Hippocampal formation (tissue), 2 donors: ENCODE data around the gene TDG.
A peak's percentile ranks its signal among the peaks of the same experiment; 100 is the strongest.

Experiments used
- DNase-seq, 2 donors: peaks; one replicate each; lab custom pipeline; 2025; lab: John Stamatoyannopoulos, UW

The TDG gene

GRCh38 chr12:103965590-103966504 is at the start of gene TDG:
TSS of gene TDG (plus strand) at chr12:103965872. CDS start at chr12:103966038, 166 bp downstream.
- DNase-seq: peak; percentile 97 to 98

GRCh38 chr12:103917873-103918272 is 47.8 kb upstream of the TDG start:
- no peak for DNase-seq

GRCh38 chr12:103924761-103925641 is 40.7 kb upstream of the TDG start:
- DNase-seq: no peak

GRCh38 chr12:103928682-103929045 is 37.0 kb upstream of the TDG start:
- DNase-seq: peak in 1 of 2 donors; percentile 21

GRCh38 chr12:103929046-103929783 is 36.5 kb upstream of the TDG start:
- DNase-seq: peak in 1 of 2 donors; percentile 98

GRCh38 chr12:103929784-103930033 is 36.0 kb upstream of the TDG start:
- DNase-seq: peak in 1 of 2 donors; percentile 94

- peak; percentile 99 to 100 for DNase-seq
Measured at GRCh38 chr12:103930034-103930786, 35.5 kb upstream of the TDG start, which contains the start of gene HSP90B1. TSS of gene HSP90B1 (plus strand) at chr12:103930410. CDS start at chr12:103930516, 106 bp downstream.

GRCh38 chr12:103930787-103931735 is 34.6 kb upstream of the TDG start:
- peak; percentile 2 to 6 for DNase-seq

GRCh38 chr12:103933237-103933636 is 32.4 kb upstream of the TDG start:
- no peak for DNase-seq

GRCh38 chr12:103936679-103937078 is 29.0 kb upstream of the TDG start:
- DNase-seq: no peak

- DNase-seq: no peak
Measured at GRCh38 chr12:103944964-103945363, 20.7 kb upstream of the TDG start.

- DNase-seq: no peak
Measured at GRCh38 chr12:103947871-103948555, 17.7 kb upstream of the TDG start.

- no peak for DNase-seq
Measured at GRCh38 chr12:103948746-103949406, 16.8 kb upstream of the TDG start.

GRCh38 chr12:103952497-103952896 is 13.2 kb upstream of the TDG start:
- no peak for DNase-seq

GRCh38 chr12:103955811-103956508 is 9.7 kb upstream of the TDG start:
- no peak for DNase-seq

- no peak for DNase-seq
Measured at GRCh38 chr12:103956509-103957027, 9.1 kb upstream of the TDG start.

- DNase-seq: no peak
Measured at GRCh38 chr12:103957865-103958388, 7.7 kb upstream of the TDG start.

- no peak for DNase-seq
Measured at GRCh38 chr12:103958621-103959020, 7.1 kb upstream of the TDG start.
